Measurements from ENCODE around the gene GUCA1A.
A peak's percentile ranks its signal among the peaks of the same experiment; 100 is the strongest.

The GUCA1A gene

GRCh38 chr6:42217519-42218367 lies 44.6 kb downstream of the GUCA1A start, which contains the start of gene MRPS10:
MRPS10 (minus strand) TSS chr6:42217861; CDS start chr6:42217849, 12 bp downstream.
- no peak for TF ChIP-seq CTCF (IDR thresholded peaks at IDR 0.05; ENCODE audit: extremely low read depth, insufficient read depth, missing control alignments)
- in situ Hi-C loops (cut with MboI; ENCODE audit: low pct_unique_long_range_greater_than_20kb, low sequenced_read_pairs, unreplicated experiment) = no loop called here
- DNase-seq (ENCODE audit: low spot score) = peak; percentile 87

DNA sequence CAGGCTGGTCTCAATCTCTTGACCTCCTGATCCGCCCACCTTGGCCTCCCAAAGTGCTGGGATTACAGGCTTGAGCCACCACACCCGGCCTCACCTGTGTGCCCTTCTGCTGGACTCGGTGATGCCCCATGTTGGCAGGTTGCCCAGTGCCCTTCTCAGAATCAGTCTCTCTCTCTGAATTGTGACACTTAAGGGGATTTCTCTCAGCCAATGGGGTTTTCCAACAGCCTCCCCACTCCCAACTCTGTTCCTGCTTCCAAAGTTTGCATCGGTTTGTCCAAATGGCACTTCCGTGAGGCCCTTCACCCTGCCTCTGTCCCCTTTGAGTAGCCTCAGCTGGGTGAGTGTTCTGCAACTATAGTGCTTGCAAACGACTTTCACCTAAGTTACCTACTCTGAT lies 47.6 kb downstream of the GUCA1A start:
- TF ChIP-seq CTCF (IDR thresholded peaks at IDR 0.05; ENCODE audit: extremely low read depth, insufficient read depth, missing control alignments) = no peak
- DNase-seq (ENCODE audit: low spot score) = no peak
- in situ Hi-C loops (cut with MboI; ENCODE audit: low pct_unique_long_range_greater_than_20kb, low sequenced_read_pairs, unreplicated experiment) = no loop called here

DNA sequence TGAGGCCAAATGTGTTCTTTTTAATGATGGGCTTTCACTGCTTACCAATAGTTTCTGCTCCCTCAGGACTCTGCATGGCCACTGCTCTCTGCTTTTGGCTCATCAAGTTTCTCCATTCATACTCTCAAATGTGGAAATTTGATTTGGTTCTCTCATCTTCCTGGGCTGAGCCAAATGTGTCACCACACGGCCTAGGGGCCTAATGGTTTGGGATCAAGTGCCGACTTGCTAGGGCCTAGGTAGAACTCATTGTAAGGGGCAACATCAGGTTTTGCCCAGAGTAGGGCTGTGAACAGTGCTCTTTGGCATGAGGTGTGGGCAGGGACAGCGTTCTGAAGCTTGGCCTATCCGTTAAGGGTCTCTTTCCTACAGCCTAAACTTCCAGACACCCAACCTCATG lies 48.4 kb downstream of the GUCA1A start:
- no peak for TF ChIP-seq CTCF (IDR thresholded peaks at IDR 0.05; ENCODE audit: extremely low read depth, insufficient read depth, missing control alignments)
- in situ Hi-C loops (cut with MboI; ENCODE audit: low pct_unique_long_range_greater_than_20kb, low sequenced_read_pairs, unreplicated experiment) = no loop called here
- DNase-seq (ENCODE audit: low spot score) = no peak

GRCh38 chr6:42222448-42222847 lies 49.3 kb downstream of the GUCA1A start:
- no peak for DNase-seq (ENCODE audit: low spot score)
- in situ Hi-C loops (cut with MboI; ENCODE audit: low pct_unique_long_range_greater_than_20kb, low sequenced_read_pairs, unreplicated experiment) = no loop called here
- no peak for TF ChIP-seq CTCF (IDR thresholded peaks at IDR 0.05; ENCODE audit: extremely low read depth, insufficient read depth, missing control alignments)

DNA sequence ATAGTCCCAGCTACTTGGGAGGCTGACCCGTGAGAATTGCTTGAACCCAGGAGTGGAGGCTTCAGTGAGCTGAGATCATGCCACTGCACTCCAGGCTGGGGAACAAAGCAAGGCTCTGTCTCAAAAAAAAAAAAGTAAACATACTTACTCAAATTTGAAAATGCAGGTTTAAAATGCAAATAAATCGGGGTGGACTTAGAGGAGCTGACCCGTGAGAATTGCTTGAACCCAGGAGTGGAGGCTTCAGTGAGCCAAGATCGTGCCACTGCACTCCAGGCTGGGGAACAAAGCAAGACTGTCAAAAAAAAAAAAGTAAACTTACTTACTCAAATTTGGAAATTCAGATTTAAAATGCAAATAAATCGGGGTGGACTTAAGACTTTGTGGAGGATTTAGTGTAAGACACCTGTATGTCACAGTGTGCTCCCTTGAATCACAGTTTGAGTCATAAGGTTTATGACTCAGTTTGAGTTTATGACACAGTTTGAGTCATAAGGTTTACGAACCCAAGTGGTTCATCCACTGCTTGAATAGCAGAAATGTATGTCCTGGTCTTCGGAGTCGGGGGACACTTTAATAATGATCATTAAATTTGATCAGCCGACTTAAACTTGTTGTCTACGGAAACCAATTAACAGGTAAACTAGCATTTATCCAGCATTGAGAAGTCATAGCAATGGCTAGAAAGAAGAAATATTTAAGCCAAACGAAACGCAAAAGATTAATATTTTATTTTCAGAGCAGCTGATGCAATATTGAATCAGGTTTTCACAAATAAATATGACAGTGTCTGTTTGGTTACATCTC lies 51.3 kb downstream of the GUCA1A start:
- TF ChIP-seq CTCF (IDR thresholded peaks at IDR 0.05; ENCODE audit: extremely low read depth, insufficient read depth, missing control alignments) = no peak
- in situ Hi-C loops (cut with MboI; ENCODE audit: low pct_unique_long_range_greater_than_20kb, low sequenced_read_pairs, unreplicated experiment) = no loop called here
- DNase-seq (ENCODE audit: low spot score) = peak; percentile 80

GRCh38 chr6:42225029-42225339 lies 51.8 kb downstream of the GUCA1A start:
- DNase-seq (ENCODE audit: low spot score) = no peak
- in situ Hi-C loops (cut with MboI; ENCODE audit: low pct_unique_long_range_greater_than_20kb, low sequenced_read_pairs, unreplicated experiment) = no loop called here
- TF ChIP-seq CTCF (IDR thresholded peaks at IDR 0.05; ENCODE audit: extremely low read depth, insufficient read depth, missing control alignments) = no peak

All from GM13977 (cell line).